Measurements from ENCODE around the gene APLF. TPM values are rescaled to one million over a fixed set of nuclear protein-coding genes. Genes with fewer than 3 reads are reported as not detected.
"Not testable (repeated sequence)": the region's sequence is repeated elsewhere in the genome, so short reads cannot be mapped to it uniquely, and the experiment has no call there.

Gene APLF
- total and polyA plus RNA-seq, 4 donors, result 1.0 to 9.5 (median 3.7) TPM

GRCh38 chr2:68579689-68580088, 112.3 kb downstream of the APLF start:
- H3K4me3 ChIP-seq (ENCODE audit: low read depth, low read length), result no peak overlapping the region
- no peak for DNase-seq (ENCODE audit: low read depth in 4 of 6, low spot score in 6 of 6)
- no peaks in the 10 kb centered on the region for H3K27me3 ChIP-seq (ENCODE audit: control insufficient read depth, insufficient read depth, low read length)
- no peak overlapping the region for H3K27ac ChIP-seq (ENCODE audit: low read depth, low read length)
- no peaks in the 10 kb centered on the region for H3K36me3 ChIP-seq (ENCODE audit: control insufficient read depth, insufficient read depth, low read length)
- no CpG with 5 or more reads among the region's 3 CpGs for WGBS (ENCODE audit: insufficient coverage)
- no peaks in the 10 kb centered on the region for H3K4me1 ChIP-seq (ENCODE audit: control insufficient read depth, insufficient read depth, low read length)
- H3K9me3 ChIP-seq (ENCODE audit: control insufficient read depth, insufficient read depth, low read length), result no peaks in the 10 kb centered on the region

DNA sequence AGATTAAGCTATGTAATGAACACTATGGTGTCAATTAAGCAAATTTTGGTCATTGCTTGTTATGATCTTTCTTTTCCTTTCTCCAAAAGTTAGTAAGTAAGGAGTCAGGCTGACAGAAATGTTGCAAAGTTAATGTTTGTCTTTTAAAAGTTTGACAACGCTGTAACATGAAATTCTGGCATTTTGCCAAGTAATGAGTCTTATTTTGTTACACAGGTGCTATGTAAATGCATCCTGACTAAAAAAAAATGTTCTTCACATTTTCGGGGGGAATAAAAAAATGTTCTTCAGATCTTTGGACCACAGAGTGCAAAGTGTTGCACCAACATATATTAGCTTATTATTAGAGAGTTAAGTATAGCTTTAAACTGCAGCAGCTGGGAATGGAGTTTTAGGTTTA, 121.2 kb downstream of the APLF start:
- Histone ChIP-seq H3K4me1 (ENCODE audit: control insufficient read depth, insufficient read depth, low read length) (no peaks in the 10 kb centered on the region), H3K36me3 (ENCODE audit: control insufficient read depth, insufficient read depth, low read length) (no peaks in the 10 kb centered on the region), H3K27me3 (ENCODE audit: control insufficient read depth, insufficient read depth, low read length) (no peaks in the 10 kb centered on the region), H3K9me3 (ENCODE audit: control insufficient read depth, insufficient read depth, low read length) (no peaks in the 10 kb centered on the region), H3K4me3 (ENCODE audit: low read depth, low read length) (no peak overlapping the region), H3K27ac (ENCODE audit: low read depth, low read length) (no peak overlapping the region)
- WGBS (ENCODE audit: insufficient coverage), result 88% methylated on average over 1 of the region's 2 CpGs
- no peak for DNase-seq (ENCODE audit: low read depth in 4 of 6, low spot score in 6 of 6)

DNA sequence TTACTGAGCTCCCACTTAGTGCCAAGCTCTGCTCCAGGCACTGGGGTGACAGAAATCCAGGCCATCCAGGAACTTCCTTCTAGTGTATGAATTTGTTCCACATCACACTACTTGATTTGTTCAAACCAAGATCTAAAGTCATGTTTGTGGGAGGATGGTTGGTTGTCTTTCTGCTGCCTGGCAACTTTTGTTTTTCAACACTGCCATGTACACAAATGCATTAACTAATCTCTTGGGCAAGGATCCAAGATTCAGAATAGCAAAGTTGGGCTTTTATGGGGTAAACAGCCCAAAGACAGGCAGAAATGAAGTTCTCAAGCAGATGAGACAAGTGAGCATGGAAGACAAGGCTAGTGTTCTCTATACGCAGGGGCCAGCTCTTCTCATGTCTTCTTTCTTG, 122.6 kb downstream of the APLF start:
- no peaks in the 10 kb centered on the region for H3K27me3 ChIP-seq (ENCODE audit: control insufficient read depth, insufficient read depth, low read length)
- H3K9me3 ChIP-seq (ENCODE audit: control insufficient read depth, insufficient read depth, low read length), result no peaks in the 10 kb centered on the region
- H3K27ac ChIP-seq (ENCODE audit: low read depth, low read length), result no peak overlapping the region
- no peak overlapping the region for H3K4me3 ChIP-seq (ENCODE audit: low read depth, low read length)
- WGBS (ENCODE audit: insufficient coverage), result 60% methylated on average over 1 of the region's 1 CpG
- H3K36me3 ChIP-seq (ENCODE audit: control insufficient read depth, insufficient read depth, low read length), result no peaks in the 10 kb centered on the region
- DNase-seq (ENCODE audit: low read depth in 4 of 6, low spot score in 6 of 6), result no peak
- H3K4me1 ChIP-seq (ENCODE audit: control insufficient read depth, insufficient read depth, low read length), result no peaks in the 10 kb centered on the region

- Histone ChIP-seq H3K27me3 (ENCODE audit: control insufficient read depth, insufficient read depth, low read length) (no peaks in the 10 kb centered on the region), H3K27ac (ENCODE audit: low read depth, low read length) (no peak overlapping the region), H3K36me3 (ENCODE audit: control insufficient read depth, insufficient read depth, low read length) (no peaks in the 10 kb centered on the region), H3K4me1 (ENCODE audit: control insufficient read depth, insufficient read depth, low read length) (no peaks in the 10 kb centered on the region), H3K9me3 (ENCODE audit: control insufficient read depth, insufficient read depth, low read length) (no peaks in the 10 kb centered on the region), H3K4me3 (ENCODE audit: low read depth, low read length) (no peak overlapping the region)
- DNase-seq (ENCODE audit: low read depth in 4 of 6, low spot score in 6 of 6), result peak in 1 of 6 donors; percentile 8
- WGBS (ENCODE audit: insufficient coverage), result no CpG with 5 or more reads among the region's 1 CpG
These were observed 123.3 kb downstream of the APLF start for GRCh38 chr2:68590702-68591101.

DNA sequence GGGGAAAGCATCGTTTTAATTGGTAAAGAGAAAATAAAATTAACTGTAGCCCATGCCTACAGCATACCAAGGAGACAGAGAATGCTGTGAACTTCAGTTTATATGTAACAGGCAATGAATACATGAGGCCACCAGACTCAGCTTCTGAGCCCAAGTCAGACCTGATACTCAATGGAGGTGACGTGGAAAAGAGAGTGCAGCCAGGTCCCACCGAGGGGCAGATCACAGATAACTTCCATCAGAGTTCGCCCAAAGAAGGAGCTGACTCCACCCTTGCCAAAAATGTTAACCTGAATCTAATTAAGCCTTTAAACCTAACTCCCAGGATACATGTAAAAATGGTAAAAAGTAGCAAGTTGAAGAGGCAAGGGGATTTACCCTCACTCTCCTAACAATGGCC, 123.8 kb downstream of the APLF start:
- H3K27me3 ChIP-seq (ENCODE audit: control insufficient read depth, insufficient read depth, low read length), result no peaks in the 10 kb centered on the region
- H3K4me3 ChIP-seq (ENCODE audit: low read depth, low read length), result no peak overlapping the region
- no peak overlapping the region for H3K27ac ChIP-seq (ENCODE audit: low read depth, low read length)
- no peak for DNase-seq (ENCODE audit: low read depth in 4 of 6, low spot score in 6 of 6)
- H3K36me3 ChIP-seq (ENCODE audit: control insufficient read depth, insufficient read depth, low read length), result no peaks in the 10 kb centered on the region
- no CpG with 5 or more reads among the region's 4 CpGs for WGBS (ENCODE audit: insufficient coverage)
- H3K4me1 ChIP-seq (ENCODE audit: control insufficient read depth, insufficient read depth, low read length), result no peaks in the 10 kb centered on the region
- no peaks in the 10 kb centered on the region for H3K9me3 ChIP-seq (ENCODE audit: control insufficient read depth, insufficient read depth, low read length)

DNA sequence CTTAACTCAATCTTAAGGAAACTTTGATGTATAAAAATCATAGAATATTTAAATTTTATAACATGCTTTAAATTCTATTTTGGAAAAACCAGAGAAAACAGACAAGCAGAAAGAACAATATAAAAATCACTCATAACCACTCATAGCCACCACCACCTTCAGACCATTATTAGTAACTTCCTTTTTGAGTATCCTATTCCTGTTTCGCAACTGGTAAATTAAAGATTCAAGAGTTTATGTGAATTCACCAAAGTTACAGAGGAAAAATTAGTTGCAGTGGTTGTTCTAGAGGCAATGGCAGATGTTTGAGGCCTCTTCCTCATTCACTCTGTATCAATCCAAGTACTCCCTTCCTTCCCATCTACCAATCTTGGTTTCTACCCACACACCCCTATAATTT, 126.7 kb downstream of the APLF start:
- no CpG with 5 or more reads among the region's 1 CpG for WGBS (ENCODE audit: insufficient coverage)
- Histone ChIP-seq H3K36me3 (ENCODE audit: control insufficient read depth, insufficient read depth, low read length) (no peaks in the 10 kb centered on the region), H3K9me3 (ENCODE audit: control insufficient read depth, insufficient read depth, low read length) (no peaks in the 10 kb centered on the region), H3K27ac (ENCODE audit: low read depth, low read length) (no peak overlapping the region), H3K4me1 (ENCODE audit: control insufficient read depth, insufficient read depth, low read length) (no peaks in the 10 kb centered on the region), H3K4me3 (ENCODE audit: low read depth, low read length) (no peak overlapping the region), H3K27me3 (ENCODE audit: control insufficient read depth, insufficient read depth, low read length) (no peaks in the 10 kb centered on the region)
- DNase-seq (ENCODE audit: low read depth in 4 of 6, low spot score in 6 of 6), result no peak

- peak in 2 of 6 donors; percentile 4 to 27 for DNase-seq (ENCODE audit: low read depth in 4 of 6, low spot score in 6 of 6)
- Histone ChIP-seq H3K4me1 (ENCODE audit: control insufficient read depth, insufficient read depth, low read length) (no peaks in the 10 kb centered on the region), H3K9me3 (ENCODE audit: control insufficient read depth, insufficient read depth, low read length) (no peaks in the 10 kb centered on the region), H3K27me3 (ENCODE audit: control insufficient read depth, insufficient read depth, low read length) (no peaks in the 10 kb centered on the region), H3K4me3 (ENCODE audit: low read depth, low read length) (no peak overlapping the region), H3K36me3 (ENCODE audit: control insufficient read depth, insufficient read depth, low read length) (no peaks in the 10 kb centered on the region), H3K27ac (ENCODE audit: low read depth, low read length) (no peak overlapping the region)
- no CpG with 5 or more reads among the region's 5 CpGs for WGBS (ENCODE audit: insufficient coverage)
These were observed 127.5 kb downstream of the APLF start for GRCh38 chr2:68594674-68595492.

DNA sequence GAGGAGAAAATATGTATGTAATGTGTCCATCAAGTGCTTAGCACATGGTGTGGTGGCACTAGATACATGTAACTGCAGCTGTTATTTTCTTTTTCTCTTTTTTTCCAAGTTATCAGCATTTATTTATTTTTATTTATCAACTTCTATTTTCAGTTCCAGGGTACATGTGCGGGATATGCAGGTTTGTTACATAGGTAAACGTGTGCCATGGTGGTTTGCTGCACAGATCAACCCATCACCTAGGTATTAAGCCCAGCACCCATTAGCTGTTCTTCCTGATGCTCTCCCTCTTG, 128.1 kb downstream of the APLF start:
- H3K4me3 ChIP-seq (ENCODE audit: low read depth, low read length), result not testable (repeated sequence)

GRCh38 chr2:68600495-68600894, 133.1 kb downstream of the APLF start:
- DNase-seq (ENCODE audit: low read depth in 4 of 6, low spot score in 6 of 6); H3K27ac ChIP-seq (ENCODE audit: low read depth, low read length); H3K4me3 ChIP-seq (ENCODE audit: low read depth, low read length); H3K27me3 ChIP-seq (ENCODE audit: control insufficient read depth, insufficient read depth, low read length); H3K9me3 ChIP-seq (ENCODE audit: control insufficient read depth, insufficient read depth, low read length); H3K4me1 ChIP-seq (ENCODE audit: control insufficient read depth, insufficient read depth, low read length); H3K36me3 ChIP-seq (ENCODE audit: control insufficient read depth, insufficient read depth, low read length): not testable (repeated sequence)
- 92% methylated on average over 2 of the region's 3 CpGs for WGBS (ENCODE audit: insufficient coverage)

More for the DNA sequence above, 128.1 kb downstream of the APLF start:
- H3K9me3 ChIP-seq (ENCODE audit: control insufficient read depth, insufficient read depth, low read length); H3K36me3 ChIP-seq (ENCODE audit: control insufficient read depth, insufficient read depth, low read length); H3K4me1 ChIP-seq (ENCODE audit: control insufficient read depth, insufficient read depth, low read length); H3K27me3 ChIP-seq (ENCODE audit: control insufficient read depth, insufficient read depth, low read length); DNase-seq (ENCODE audit: low read depth in 4 of 6, low spot score in 6 of 6); H3K27ac ChIP-seq (ENCODE audit: low read depth, low read length): not testable (repeated sequence)
- no CpG with 5 or more reads among the region's 2 CpGs for WGBS (ENCODE audit: insufficient coverage)

DNA sequence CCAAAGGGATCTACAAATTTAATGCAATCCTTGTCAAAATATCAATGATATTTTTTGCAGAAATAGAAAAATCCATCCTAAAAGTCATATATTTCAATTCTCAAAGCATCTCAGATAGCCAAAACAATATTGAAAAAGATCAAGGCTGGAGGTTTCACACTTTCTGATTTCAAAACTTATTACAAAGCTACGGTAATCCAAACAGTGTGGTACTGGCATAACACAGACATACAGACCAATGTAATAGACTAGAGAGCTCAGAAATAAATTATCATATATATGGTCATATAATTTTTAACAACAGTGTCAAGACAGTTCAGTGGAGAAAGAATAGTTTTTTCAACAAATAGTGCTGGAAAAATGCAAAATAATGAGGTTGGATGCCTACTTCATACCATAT, 135.7 kb downstream of the APLF start:
- DNase-seq (ENCODE audit: low read depth in 4 of 6, low spot score in 6 of 6), result no peak
- WGBS (ENCODE audit: insufficient coverage), result no CpG with 5 or more reads among the region's 1 CpG
- H3K9me3 ChIP-seq (ENCODE audit: control insufficient read depth, insufficient read depth, low read length), result peaks cover 6% of the 10 kb centered on the region
- H3K27ac ChIP-seq (ENCODE audit: low read depth, low read length), result no peak overlapping the region
- no peak overlapping the region for H3K4me3 ChIP-seq (ENCODE audit: low read depth, low read length)
- H3K36me3 ChIP-seq (ENCODE audit: control insufficient read depth, insufficient read depth, low read length), result no peaks in the 10 kb centered on the region
- no peaks in the 10 kb centered on the region for H3K27me3 ChIP-seq (ENCODE audit: control insufficient read depth, insufficient read depth, low read length)
- H3K4me1 ChIP-seq (ENCODE audit: control insufficient read depth, insufficient read depth, low read length), result no peaks in the 10 kb centered on the region

All from spinal cord (tissue), 10 donors.